ENCODE data around the gene FBXO10. TPM values are rescaled to one million over a fixed set of nuclear protein-coding genes. Genes with fewer than 3 reads are reported as not detected.

Gene FBXO10
- total and polyA plus RNA-seq, 2 of the 4 experiments (the other 2 are of a cell fraction) = 6.6 to 6.7 TPM

Other genes starting within 250 kb of the FBXO10 start
- gene GRHPR, start 153.7 kb downstream of the FBXO10 start, total RNA-seq (2012; rRNA removed) = 173 and 191 TPM in 2 replicates
- gene GRHPR, start 153.7 kb downstream of the FBXO10 start, polyA plus RNA-seq (2012; rRNA removed) = 182 and 198 TPM in 2 replicates
- gene ZBTB5, start 110.9 kb downstream of the FBXO10 start, total RNA-seq (2012; rRNA removed) = 9.1 and 10.8 TPM in 2 replicates
- gene ZBTB5, start 110.9 kb downstream of the FBXO10 start, polyA plus RNA-seq (2012; rRNA removed) = 5.8 and 6.3 TPM in 2 replicates
- gene POLR1E, start 90.4 kb downstream of the FBXO10 start, total RNA-seq (2012; rRNA removed) = 67.5 and 71.9 TPM in 2 replicates
- 42.7 and 48.0 TPM in 2 replicates for gene POLR1E, start 90.4 kb downstream of the FBXO10 start, polyA plus RNA-seq (2012; rRNA removed)
- gene TOMM5, start 16.2 kb upstream of the FBXO10 start, total RNA-seq (2012; rRNA removed) = 159 and 229 TPM in 2 replicates
- gene TOMM5, start 16.2 kb upstream of the FBXO10 start, polyA plus RNA-seq (2012; rRNA removed) = 200 and 206 TPM in 2 replicates
- gene FRMPD1, start 74.6 kb upstream of the FBXO10 start, total RNA-seq (2012; rRNA removed) = not detected in 2 replicates
- gene FRMPD1, start 74.6 kb upstream of the FBXO10 start, polyA plus RNA-seq (2012; rRNA removed) = not detected in 2 replicates
- gene TRMT10B, start 177.4 kb upstream of the FBXO10 start, total RNA-seq (2012; rRNA removed) = 2.3 and 2.5 TPM in 2 replicates
- 4.5 and 4.9 TPM in 2 replicates for gene TRMT10B, start 177.4 kb upstream of the FBXO10 start, polyA plus RNA-seq (2012; rRNA removed)
- 27.1 and 58.6 TPM in 2 replicates for gene EXOSC3, start 208.7 kb upstream of the FBXO10 start, total RNA-seq (2012; rRNA removed)
- gene EXOSC3, start 208.7 kb upstream of the FBXO10 start, polyA plus RNA-seq (2012; rRNA removed) = 28.9 and 37.2 TPM in 2 replicates
- 13.1 and 19.4 TPM in 2 replicates for gene DCAF10, start 224.4 kb upstream of the FBXO10 start, total RNA-seq (2012; rRNA removed)
- gene DCAF10, start 224.4 kb upstream of the FBXO10 start, polyA plus RNA-seq (2012; rRNA removed) = 16.9 and 17.1 TPM in 2 replicates

Data from IMR-90 (cell line).